SW 1271 (cell line): ENCODE results near the gene HTR3B.
"Not testable (repeated sequence)": the region's sequence is repeated elsewhere in the genome, so short reads cannot be mapped to it uniquely, and the experiment has no call there.

Source experiments
- DNase-seq, 2 experiments: peaks; one replicate each; lab custom pipeline; 2025; lab: John Stamatoyannopoulos, UW

The HTR3B gene, protein sequence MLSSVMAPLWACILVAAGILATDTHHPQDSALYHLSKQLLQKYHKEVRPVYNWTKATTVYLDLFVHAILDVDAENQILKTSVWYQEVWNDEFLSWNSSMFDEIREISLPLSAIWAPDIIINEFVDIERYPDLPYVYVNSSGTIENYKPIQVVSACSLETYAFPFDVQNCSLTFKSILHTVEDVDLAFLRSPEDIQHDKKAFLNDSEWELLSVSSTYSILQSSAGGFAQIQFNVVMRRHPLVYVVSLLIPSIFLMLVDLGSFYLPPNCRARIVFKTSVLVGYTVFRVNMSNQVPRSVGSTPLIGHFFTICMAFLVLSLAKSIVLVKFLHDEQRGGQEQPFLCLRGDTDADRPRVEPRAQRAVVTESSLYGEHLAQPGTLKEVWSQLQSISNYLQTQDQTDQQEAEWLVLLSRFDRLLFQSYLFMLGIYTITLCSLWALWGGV

DNA sequence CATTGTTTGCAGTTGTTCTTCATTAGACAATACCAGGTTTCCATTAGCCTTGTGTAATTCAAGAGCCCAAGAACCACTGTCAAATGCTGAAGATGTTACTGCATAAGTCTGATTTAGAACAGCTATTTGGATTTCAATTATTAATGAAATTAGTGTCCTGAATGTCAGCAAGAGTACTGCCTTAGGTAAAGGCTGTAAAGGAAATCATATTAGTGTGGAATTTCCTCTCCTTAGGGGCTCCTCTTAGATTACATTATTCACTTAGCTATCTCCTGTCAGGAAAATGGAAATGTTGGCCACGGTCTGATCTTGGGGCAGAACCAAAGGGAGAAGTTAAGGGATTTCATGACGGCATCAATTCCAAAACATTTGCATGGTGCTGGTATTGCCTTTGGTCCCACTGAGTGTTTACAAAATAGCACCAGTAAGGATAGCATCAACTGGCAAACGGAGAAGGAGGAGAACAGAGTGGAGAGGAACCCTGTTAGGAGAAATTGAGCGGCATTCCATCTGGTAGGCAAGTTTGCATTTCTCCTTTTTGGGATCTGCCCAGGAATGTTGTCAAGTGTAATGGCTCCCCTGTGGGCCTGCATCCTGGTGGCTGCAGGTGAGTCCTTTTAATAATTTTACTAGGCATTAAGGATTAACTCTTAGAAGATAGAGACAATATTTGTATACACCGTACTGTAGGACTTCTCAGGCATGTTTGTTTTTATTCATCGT, at the start of gene HTR3B:
Gene HTR3B (plus strand): TSS at position 418 of the 723 bp plus-strand sequence. CDS start 138 bp downstream, at position 556.
- DNase-seq, result no peak

DNA sequence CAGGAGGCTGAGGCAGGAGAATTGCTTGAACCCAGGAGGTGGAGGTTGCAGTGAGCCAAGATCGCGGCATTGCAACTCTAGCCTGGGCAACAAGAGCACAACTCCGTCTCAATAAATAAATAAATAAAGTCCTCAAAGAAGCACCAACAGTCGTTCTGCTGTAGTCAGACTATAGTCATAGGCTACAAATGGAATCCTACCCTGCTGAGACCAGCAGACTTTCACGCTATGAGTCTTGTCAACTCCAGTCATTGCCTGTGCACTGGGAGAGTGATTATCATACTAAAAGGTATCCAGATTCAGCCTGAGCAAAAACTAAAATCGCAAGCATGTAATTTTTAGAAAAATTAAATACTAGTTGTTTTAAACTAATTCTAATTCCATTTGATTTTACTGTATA, 48.8 kb upstream of the HTR3B start:
- DNase-seq, result no peak

DNA sequence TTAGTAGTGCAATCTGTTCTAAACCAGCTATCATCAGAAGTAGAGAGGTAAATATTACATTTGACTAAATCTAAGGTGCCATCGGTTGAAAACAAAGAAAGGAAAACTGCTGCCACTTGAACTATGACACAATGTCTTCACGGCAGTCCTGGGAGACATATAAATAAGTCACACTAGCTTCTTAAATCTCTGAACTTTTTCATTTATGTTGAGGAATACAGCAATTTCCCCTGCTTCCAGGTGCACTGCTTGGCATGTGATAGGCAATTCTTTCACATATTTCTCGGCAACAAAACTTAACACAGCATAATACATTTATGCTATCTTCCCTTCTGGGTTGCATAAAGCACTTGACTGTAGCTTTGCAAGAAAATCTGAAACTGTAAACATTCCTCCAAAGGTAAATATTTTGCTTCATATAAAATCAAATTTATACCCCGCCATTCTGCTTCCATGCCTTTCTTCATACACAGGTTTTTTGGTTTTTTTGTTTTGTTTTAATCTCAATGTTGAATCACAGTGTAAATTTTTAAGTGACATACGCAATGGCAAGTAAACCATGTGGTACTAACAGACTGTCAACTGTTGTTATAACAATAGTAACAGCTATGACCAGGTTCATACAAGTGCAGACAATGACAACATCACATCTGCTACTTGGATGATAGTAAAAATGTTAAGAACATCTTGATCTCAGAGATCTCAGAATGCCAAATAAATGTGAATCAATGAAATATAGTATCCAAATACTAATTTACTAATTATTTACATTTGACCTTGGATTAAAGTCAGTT, 47.4 kb upstream of the HTR3B start:
- DNase-seq, result no peak

DNA sequence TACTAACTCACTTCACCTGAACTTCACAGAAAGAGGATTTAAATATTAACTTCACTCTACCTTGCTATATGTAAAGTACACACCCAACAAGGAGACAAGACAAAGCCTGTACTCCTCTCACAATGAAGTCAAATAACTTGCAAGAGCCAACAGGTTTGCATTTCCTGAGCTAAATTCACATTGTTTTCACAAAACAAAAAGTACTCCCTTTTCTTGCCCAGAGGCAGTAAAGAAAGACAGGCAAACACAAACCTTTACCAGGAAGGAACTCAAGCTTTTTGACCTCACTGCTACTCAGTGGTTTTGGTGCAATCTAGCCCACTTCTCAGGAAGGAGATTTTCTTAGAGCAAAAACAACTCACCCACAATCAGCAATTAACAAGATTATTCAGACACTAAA, 44.9 kb upstream of the HTR3B start:
- DNase-seq, result no peak

DNA sequence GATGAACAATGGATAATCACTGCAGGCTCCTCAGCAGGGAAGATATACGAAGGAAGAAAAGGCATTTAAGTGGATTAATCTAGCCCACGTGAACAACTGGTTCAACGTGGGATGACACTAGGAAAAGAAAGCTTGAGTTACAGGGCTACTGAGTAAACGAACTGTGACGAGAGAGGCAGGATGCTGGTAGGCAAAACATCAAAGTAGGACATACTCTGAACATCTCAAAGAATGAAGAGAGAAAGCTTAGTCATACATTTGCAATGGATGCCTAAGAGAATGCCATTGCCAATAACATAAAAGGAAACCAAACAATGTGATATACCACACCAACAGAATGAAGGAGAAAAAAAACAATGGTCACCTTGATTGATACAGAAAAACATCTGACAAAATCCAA, 42.2 kb upstream of the HTR3B start:
- no peak for DNase-seq

DNA sequence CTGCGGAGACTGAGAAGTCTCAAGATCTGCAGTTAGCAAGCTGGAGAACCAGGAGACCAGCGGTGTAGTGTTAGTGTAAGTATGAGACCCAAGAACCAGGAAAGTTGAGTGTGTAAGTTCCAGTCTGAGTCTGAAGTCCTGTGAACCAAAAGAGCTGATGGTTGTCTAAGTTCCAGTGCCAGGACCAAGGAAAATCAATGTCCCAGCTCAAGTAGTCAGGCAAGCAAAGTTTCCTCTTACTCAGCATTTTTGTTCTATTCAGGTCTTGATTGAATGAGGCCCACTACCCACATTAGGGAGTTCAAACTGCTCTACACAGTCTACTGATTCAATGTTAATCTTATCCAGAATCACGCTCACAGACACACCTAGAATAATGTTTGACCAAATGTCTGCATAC, 40.2 kb upstream of the HTR3B start:
- DNase-seq, result no peak

DNA sequence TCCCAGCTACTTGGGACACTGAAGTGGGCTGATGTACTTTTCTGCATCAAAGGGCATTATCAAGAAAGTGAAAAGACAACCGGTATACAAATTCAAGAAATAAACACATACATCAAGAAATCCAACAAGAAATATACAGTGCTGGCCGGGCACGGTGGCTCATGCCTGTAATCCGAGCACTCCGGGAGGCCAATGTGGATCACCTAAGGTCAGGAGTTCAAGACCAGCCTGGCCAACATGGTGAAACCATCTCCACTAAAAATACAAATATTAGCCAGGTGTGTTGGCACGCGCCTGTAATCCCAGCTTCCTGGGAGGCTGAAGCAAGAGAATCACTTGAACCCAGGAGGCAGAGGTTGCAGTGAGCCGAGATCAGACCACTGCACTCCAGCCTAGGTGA, 38.7 kb upstream of the HTR3B start:
- DNase-seq, result no peak

DNA sequence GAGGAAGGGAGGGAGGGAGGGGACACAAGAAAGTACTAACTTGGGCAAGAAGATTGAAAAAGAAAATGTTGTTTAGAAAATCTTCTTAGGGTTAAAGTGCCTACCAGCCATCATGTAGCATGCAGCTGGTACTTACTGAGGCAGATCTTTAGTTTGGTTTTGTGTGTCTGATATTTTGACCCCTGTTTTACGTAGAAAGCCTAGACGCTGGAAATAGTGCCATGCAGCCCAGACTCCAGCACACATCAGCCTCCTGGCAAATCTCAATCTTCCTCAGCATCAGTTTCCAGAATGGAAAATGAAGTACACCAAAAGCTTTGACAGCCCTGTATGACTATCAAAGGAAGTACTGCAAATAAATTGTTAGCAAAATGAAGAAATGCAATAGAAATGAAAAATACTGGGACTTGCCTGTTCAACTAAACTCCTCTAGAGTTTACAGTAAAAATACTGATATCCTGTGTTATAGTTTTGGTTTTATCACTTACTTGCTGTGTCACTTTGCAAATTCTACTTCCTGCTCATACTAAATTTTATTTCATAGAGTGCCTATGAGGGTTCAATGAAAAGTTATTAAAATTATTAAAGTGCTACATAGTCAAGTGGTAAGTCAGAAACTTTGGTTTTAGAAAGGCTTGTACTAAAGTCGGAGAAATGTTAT, 36.6 kb upstream of the HTR3B start:
- no peak for DNase-seq

DNA sequence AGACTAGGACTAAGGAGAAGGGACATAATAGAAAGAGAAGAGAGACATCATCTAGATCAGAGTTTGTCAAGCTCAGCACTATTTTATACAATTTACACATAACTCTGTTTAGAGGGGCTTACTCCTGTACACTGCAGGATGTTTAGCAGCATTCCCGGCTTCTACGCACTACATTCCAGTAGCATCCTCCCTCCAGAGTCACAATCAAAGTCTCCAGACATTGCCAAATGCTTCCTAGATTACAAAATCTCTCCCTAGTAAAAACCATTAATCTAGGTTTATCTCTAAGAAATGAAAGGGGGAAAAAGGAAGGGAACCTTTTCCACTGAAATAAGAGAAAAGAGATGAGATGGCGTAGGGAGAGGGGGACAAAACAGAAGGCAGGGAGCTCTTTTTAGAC, 33.3 kb upstream of the HTR3B start:
- DNase-seq, result no peak

DNA sequence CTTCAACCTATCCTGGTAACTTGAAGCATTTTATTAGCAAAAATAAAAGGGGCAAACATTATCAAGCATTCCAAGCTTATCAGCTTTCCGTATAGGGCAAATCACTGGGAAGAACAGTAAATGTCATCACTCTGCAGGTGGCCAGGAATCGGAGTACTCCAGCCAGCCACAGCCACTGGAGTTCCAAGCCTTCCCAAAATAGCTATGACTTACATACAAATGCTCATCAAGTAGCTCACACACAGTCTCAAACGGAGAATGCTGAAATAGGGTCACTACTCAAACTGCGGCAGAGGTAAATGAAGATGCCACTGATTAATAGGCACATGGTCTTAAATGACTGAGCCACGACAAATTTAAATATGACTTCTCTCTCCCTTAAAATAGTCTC, 31.4 kb upstream of the HTR3B start:
- DNase-seq, result no peak

DNA sequence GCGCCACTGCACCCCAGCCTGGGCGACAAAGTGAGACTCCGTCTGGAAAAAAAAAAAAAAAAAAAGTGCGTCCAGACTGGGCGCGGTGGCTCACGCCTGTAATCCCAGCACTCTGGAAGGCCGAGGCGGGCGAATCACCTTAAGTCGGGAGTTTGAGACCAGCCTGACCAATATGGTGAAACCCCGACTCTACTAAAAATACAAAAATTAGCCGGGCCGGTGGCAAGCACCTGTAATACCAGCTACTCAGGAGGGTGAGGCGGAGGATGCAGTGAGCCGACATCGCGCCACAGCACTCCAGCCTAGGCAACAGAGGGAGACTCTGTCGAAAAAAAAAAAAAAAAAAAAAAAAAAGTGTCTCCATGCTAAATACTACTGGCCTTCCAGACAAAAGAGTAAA, 30.5 kb upstream of the HTR3B start:
- no peak for DNase-seq

DNA sequence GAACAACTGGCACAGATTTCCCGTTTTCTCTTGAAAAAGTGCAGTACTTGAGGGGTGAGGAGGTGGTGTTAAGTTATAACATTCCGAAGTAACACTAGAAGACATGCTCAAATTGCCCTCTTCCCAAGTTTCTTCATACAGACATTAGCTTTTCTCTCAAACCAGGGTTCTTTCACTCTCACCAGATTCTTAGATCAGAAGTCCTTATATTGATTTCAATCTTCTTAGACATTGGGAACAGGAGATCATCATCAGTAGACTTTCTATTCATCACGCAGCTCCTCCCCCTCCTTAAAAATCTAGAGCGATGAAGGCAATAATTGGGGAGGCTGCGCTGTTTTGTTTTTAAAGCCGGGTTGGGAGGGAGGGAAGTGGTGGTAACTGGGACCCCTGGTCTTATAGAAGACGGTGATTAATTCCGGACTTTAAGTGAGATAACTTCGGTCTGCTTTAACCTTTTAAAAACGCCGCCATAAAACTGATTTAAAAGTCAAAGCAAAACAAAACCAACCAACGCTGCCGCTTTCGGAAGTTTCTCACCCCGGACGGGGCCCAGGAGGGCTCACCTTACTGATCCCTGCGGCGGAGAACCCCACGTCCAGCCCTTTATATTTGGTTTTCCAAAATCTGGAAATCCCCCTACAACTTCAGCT, 29.9 kb upstream of the HTR3B start:
- DNase-seq, result peak in 1 of 2 experiments; percentile 11

DNA sequence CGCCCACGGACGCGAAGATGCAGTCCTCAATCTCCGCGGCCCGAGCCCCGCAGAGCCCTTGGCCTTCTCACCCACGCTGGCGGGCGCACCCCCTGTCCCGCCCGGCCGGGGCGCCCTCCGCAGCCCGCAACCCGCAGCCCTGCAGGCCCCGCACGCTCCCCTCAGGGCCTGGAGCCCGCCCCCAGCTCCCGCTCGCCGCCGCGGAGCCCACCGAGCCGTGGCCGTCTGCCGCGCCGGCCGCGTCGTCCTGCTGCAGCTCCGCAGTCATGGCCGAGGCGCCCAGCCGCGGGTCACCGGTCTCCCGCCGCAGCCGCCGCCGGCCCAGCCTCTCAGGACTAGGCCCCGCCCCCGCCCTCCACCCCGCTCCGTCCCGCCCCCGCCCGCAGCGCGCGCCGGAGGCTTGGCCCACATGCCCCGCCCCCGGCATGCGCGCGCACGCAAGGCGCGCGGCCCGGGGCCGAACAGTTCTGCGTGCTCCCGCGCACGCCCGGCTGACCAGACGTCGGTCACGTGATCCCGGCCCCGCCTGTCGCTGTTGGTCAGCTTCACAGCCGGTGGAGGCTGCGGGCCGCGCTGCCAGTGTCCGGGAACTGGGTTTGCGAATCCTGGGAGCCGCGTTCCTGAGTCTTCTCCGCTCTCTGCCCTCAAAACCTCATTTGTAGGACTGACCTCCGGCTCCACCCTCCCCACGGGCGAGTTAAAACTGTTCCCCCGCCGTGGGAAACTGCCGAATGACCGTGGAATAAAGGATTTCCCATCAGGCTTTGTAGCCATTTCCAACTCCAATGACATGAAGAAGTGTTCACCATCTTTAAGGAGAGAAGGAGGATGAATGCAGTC, 29.1 kb upstream of the HTR3B start, which contains the start of gene USP28:
Gene USP28 (minus strand): TSS at position 339 of the 840 bp plus-strand sequence. CDS start 71 bp downstream, at position 268.
- DNase-seq, result peak; percentile 70 to 75

DNA sequence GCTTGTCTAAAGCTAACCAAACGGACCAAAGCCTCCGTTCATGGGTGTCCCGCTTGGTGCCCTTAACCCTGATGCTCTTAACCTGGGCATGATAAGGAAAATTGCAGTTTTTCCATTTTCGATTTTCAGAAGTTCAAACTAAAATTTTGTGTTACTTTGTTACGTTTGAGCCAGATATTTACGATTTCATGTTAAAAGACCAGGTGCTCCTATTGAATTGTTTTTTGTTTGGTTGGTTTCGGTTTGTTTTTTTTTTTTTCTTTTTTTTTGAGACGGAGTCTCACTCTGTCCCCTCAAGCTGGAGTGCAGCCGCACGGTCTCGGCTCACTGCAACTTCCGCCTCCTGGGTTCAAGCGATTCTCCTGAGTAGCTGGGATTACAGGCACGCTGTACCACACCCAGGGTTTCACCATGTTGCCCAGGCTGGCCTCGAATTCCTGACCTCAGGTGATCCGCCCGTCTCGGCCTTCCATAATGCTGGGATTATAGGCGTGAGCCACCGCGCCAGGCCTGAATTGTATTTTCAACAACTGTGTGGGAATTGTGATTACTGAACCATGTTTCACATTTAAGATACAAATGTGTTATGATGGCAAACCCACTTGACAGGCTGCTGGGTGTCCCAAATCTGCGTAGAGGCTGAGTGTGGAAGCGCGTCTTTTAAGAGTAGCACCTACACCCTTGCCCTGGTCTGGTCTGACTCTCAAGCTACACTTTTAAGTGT, 28.4 kb upstream of the HTR3B start:
- no peak for DNase-seq

DNA sequence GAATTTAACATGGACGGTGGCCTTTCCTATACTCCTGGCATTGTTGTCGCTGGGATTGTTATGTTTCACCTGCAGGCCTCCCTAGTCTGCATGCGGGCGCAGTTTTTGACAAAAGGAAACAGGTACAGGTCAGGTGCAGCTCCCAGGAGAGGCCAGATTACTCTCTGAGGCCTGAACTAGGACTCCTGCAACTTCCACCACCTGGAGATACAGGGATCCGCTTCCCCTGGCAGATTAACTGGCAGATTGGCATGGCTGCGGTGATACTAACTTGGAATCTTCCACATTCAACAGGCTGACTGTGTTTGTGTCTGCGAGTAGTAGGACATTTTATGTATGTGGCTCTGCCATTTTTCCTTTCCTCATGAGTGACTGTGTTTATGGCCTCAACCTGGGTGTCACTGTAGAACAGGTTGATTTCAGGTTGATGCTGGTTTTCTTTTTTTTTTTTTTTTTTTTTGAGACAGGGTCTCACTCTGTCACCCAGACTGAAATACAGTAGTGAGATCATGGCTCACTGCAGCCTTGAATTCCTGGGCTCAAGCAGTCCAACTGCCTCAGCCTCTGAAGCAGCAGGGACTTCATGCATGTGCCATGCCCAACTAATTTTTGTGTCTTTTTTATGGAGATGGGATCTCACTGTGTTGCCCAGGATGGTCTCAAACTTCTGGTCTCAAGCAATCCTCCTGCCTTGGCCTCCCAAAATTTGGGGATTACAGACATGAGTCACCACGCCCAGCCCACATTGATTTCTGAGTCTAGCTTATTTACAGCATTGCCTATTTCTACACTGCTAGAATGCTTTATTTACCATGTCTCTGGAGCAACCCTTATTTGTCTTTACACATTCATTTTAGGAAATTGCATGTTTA, 27.6 kb upstream of the HTR3B start:
- DNase-seq, result no peak

DNA sequence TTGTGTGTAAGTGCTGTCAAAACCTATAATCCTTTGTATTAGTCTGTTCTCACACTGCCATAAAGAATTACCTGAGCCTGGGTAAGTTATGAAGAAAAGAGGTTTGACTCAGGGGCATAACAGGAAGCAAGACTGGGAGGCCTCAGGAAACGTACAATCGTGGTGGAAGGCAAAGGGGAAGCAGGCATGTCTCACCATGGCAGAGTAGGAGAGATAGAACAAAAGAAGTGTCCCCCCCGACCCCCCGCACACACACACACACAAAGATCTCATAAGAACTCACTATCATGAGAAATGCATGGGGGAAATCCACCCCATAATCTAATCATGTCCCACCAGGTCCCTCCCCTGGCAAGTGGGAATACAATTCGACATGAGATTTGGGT, 26.9 kb upstream of the HTR3B start:
- DNase-seq, result no peak

DNA sequence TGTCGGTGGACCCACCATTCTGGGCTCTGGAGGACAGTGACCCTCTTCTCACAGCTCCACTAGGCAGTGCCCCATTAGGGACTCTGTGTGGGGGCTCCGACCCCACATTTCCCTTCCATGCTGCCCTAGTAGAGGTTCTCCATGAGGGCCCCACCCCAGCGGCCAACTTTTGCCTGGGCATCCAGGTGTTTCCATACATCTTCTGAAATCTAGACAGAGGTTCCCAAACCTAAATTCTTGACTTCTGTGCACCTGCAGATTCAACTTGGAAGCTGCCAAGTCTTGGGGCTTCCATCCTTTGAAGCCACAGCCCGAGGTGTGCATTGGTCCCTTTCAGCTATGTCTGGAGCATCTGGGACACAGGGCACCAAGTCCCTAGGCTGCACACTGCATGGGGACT, 25.1 kb upstream of the HTR3B start:
- DNase-seq, result not testable (repeated sequence)

DNA sequence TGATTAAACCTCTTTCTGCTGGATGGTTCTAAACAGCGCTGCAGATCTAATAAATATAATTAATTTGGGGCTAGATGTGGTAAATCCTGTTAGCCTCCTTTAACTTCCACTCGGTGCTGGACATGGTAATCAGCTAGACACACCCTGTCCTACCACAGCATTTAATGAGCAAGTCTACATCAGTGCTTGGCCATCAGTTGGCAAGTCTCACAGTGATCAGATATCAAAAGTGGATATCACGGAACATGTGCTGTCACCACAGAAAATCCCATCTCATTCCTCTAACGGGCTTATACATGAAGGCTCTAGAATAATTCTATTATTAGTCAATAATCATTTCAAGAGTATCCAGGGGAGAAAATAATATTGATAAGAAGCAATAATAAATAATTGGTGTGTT, 23.6 kb upstream of the HTR3B start:
- DNase-seq, result no peak

DNA sequence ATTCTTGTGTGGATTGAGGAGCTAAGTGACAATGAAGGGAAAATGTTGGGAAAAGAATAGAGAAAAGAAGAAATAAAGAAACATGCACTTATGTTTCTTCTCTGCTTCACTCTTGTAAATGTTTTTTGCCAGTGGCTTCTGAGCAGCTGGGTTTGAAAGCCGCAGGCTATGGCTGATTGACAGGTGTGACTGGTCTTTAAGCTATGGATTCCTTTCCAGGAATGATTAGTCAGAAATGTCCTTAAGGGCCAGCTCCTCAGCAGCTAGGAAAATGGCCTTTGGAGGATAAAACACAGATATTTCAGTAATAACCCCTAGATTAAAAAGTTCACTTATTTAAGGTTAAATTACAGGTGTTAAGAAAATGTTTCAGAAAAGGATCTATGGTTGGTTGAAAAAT, 22.7 kb upstream of the HTR3B start:
- no peak for DNase-seq
